H9 (cell line): Measurements from ENCODE around the gene KAZN. TPM values are rescaled to one million over a fixed set of nuclear protein-coding genes. Genes with fewer than 3 reads are reported as not detected.

Source experiments
- DNase-seq: peaks from one replicate; pipeline ENCODE4 v3.0.0-alpha.2; 2017
- H2AFZ ChIP-seq: one replicate; pipeline ENCODE4 v1.6.1; 2013; ENCODE audit warnings: mild to moderate bottlenecking, low read length, control low read depth, moderate library complexity
- H2AK5ac ChIP-seq: 2 replicates; pipeline ENCODE4 v1.6.1; 2013; ENCODE audit warnings: low read length, control low read depth, mixed read lengths; ENCODE audit not compliant: insufficient read length
- H2BK120ac ChIP-seq: one replicate; pipeline ENCODE4 v1.6.1; 2013; ENCODE audit warnings: low read depth, mild to moderate bottlenecking, low read length, control low read depth, inconsistent platforms; ENCODE audit not compliant: poor library complexity, severe bottlenecking
- H2BK12ac ChIP-seq: 2 replicates; pipeline ENCODE4 v1.6.1; 2013; ENCODE audit warnings: low read length, control low read depth, mixed read lengths, low read depth; ENCODE audit not compliant: insufficient read length
- H2BK15ac ChIP-seq: 2 replicates; pipeline ENCODE4 v1.6.1; 2013; ENCODE audit warnings: low read depth, low read length, control low read depth
- H2BK20ac ChIP-seq: one replicate; pipeline ENCODE4 v1.6.1; 2013; ENCODE audit warnings: low read depth, mild to moderate bottlenecking, low read length, control low read depth, inconsistent platforms; ENCODE audit not compliant: poor library complexity, severe bottlenecking
- H2BK5ac ChIP-seq: 2 replicates; pipeline ENCODE4 v1.6.1; 2013; ENCODE audit warnings: low read length, control low read depth, mixed read lengths; ENCODE audit not compliant: insufficient read length
- H3K14ac ChIP-seq: 2 replicates; pipeline ENCODE4 v1.6.1; 2013; ENCODE audit warnings: low read length, control low read depth; ENCODE audit not compliant: insufficient read depth
- H3K18ac ChIP-seq: 2 replicates; pipeline ENCODE4 v1.6.1; 2013; ENCODE audit warnings: low read depth, mild to moderate bottlenecking, mixed read lengths, low read length, control low read depth; ENCODE audit not compliant: insufficient read length
- H3K23ac ChIP-seq: 2 replicates; pipeline ENCODE4 v1.6.1; 2013; ENCODE audit warnings: low read length, control low read depth, mixed read lengths, low read depth; ENCODE audit not compliant: insufficient read length
- H3K23me2 ChIP-seq: 2 replicates; pipeline ENCODE4 v1.6.1; 2013; ENCODE audit warnings: low read depth, mild to moderate bottlenecking, mixed read lengths, low read length, control low read depth; ENCODE audit not compliant: insufficient read length, poor library complexity, severe bottlenecking
- H3K27ac ChIP-seq: 2 replicates; pipeline ENCODE4 v1.5.1; 2013; ENCODE audit warnings: low read length, control low read depth, mixed read lengths, low read depth; ENCODE audit not compliant: insufficient read length
- H3K27me3 ChIP-seq: 2 replicates; pipeline ENCODE4 v1.6.1; 2013; ENCODE audit warnings: low read length, control low read depth, inconsistent platforms; ENCODE audit not compliant: insufficient read depth
- H3K4ac ChIP-seq: 2 replicates; pipeline ENCODE4 v1.6.1; 2013; ENCODE audit warnings: low read depth, mild to moderate bottlenecking, control low read depth, inconsistent platforms, low read length, moderate library complexity
- H3K4me1 ChIP-seq: 2 replicates; pipeline ENCODE4 v1.6.1; 2013; ENCODE audit warnings: low read length, control low read depth, inconsistent platforms; ENCODE audit not compliant: insufficient read depth
- H3K4me2 ChIP-seq: 2 replicates; pipeline ENCODE4 v1.6.1; 2013; ENCODE audit warnings: low read length, control low read depth, mixed read lengths; ENCODE audit not compliant: insufficient read length, insufficient read depth
- H3K56ac ChIP-seq: 2 replicates; pipeline ENCODE4 v1.6.1; 2013; ENCODE audit warnings: low read depth, mild to moderate bottlenecking, mixed read lengths, low read length, control low read depth; ENCODE audit not compliant: insufficient read length
- H3K79me1 ChIP-seq: 2 replicates; pipeline ENCODE4 v1.6.1; 2013; ENCODE audit warnings: low read depth, mild to moderate bottlenecking, moderate library complexity, low read length, control low read depth, inconsistent platforms; ENCODE audit not compliant: insufficient read depth, poor library complexity, severe bottlenecking
- H3K79me2 ChIP-seq: 2 replicates; pipeline ENCODE4 v1.6.1; 2013; ENCODE audit warnings: low read length, control low read depth, inconsistent platforms; ENCODE audit not compliant: insufficient read depth
- H3K9ac ChIP-seq: 2 replicates; pipeline ENCODE4 v1.6.1; 2013; ENCODE audit warnings: low read length, control low read depth, mixed read lengths; ENCODE audit not compliant: insufficient read length; ENCODE audit errors: extremely low read depth
- H3K9me3 ChIP-seq: one replicate; pipeline ENCODE4 v1.6.1; 2013; ENCODE audit warnings: low read depth, low read length, inconsistent platforms; ENCODE audit not compliant: control insufficient read depth
- H3T11ph ChIP-seq: one replicate; pipeline ENCODE4 v1.6.1; 2013; ENCODE audit warnings: mild to moderate bottlenecking, low read length, control low read depth, inconsistent platforms
- H4K20me1 ChIP-seq: one replicate; pipeline ENCODE4 v1.6.1; 2013; ENCODE audit not compliant: control insufficient read depth, insufficient read length, insufficient read depth
- H4K5ac ChIP-seq: 2 replicates; pipeline ENCODE4 v1.6.1; 2013; ENCODE audit warnings: low read depth, mild to moderate bottlenecking, mixed read lengths, low read length, control low read depth; ENCODE audit not compliant: insufficient read length
- H4K8ac ChIP-seq: replicated peaks from 2 replicates; pipeline ENCODE4 v1.6.1; 2013; ENCODE audit warnings: low read length, control low read depth, mixed read lengths, low read depth; ENCODE audit not compliant: insufficient read length
- H4K91ac ChIP-seq: 2 replicates; pipeline ENCODE4 v1.6.1; 2013; ENCODE audit warnings: low read depth, mild to moderate bottlenecking, moderate library complexity, mixed read lengths, low read length, control low read depth; ENCODE audit not compliant: insufficient read length
- H3K27ac Mint-ChIP-seq, 3 experiments: 2 replicates in 2 of 3; 3 replicates in 1 of 3; pipeline ENCODE4 v1.8.0; 2020 to 2021; ENCODE audit warnings: mixed read lengths in 3 of 3, mild to moderate bottlenecking in 1 of 3, moderate library complexity in 1 of 3
- H3K27me3 Mint-ChIP-seq: 2 replicates; pipeline ENCODE4 v1.8.0; 2021; ENCODE audit warnings: low read depth, mild to moderate bottlenecking, moderate library complexity, mixed read lengths
- H3K36me3 Mint-ChIP-seq, 3 experiments: 2 replicates in 2 of 3; 3 replicates in 1 of 3; pipeline ENCODE4 v1.8.0; 2020 to 2021; ENCODE audit warnings: low read depth in 3 of 3, mixed read lengths in 3 of 3; ENCODE audit not compliant: insufficient read depth in 1 of 3
- H3K4me1 Mint-ChIP-seq, 2 experiments: 2 replicates each; pipeline ENCODE4 v1.8.0; 2020; ENCODE audit warnings: mixed read lengths in 2 of 2
- H3K4me3 Mint-ChIP-seq, 2 experiments: 2 replicates in 1 of 2; 3 replicates in 1 of 2; pipeline ENCODE4 v1.8.0; 2020 to 2021; ENCODE audit warnings: mild to moderate bottlenecking in 2 of 2, mixed read lengths in 2 of 2, moderate library complexity in 1 of 2
- H3K9me3 Mint-ChIP-seq, 2 experiments: 2 replicates in 1 of 2; 3 replicates in 1 of 2; pipeline ENCODE4 v1.8.0; 2020; ENCODE audit warnings: mild to moderate bottlenecking in 2 of 2, mixed read lengths in 2 of 2, moderate library complexity in 1 of 2
- WGBS: extraction: QIAGEN DNeasy Blood & Tissue Kit; methylation state at CpG from one replicate; pipeline ENCODE4 v1.1.7; 2013; ENCODE audit warnings: missing lambda C conversion rate, low lambda C conversion rate, mixed read lengths; ENCODE audit not compliant: insufficient read length; ENCODE audit errors: extremely low coverage; 5-methylcytosine and 5-hydroxymethylcytosine counted together
- total RNA-seq: library from RNA; stranded (reverse); gene quantifications from 2 replicates; pipeline ENCODE4 v1.2.1, GENCODE V29; 2021
- TF ChIP-seq, protein P1 (sequence below): fragments of 200-600 bp; sonication (generic); conservative IDR thresholded peaks from 3 replicates; pipeline ENCODE4 v1.8.0; 2021; ENCODE audit warnings: antibody characterized with exemption, mild to moderate bottlenecking

Gene KAZN
- total RNA-seq, 1 experiment from 2014 or later: 7.6 TPM

DNA sequence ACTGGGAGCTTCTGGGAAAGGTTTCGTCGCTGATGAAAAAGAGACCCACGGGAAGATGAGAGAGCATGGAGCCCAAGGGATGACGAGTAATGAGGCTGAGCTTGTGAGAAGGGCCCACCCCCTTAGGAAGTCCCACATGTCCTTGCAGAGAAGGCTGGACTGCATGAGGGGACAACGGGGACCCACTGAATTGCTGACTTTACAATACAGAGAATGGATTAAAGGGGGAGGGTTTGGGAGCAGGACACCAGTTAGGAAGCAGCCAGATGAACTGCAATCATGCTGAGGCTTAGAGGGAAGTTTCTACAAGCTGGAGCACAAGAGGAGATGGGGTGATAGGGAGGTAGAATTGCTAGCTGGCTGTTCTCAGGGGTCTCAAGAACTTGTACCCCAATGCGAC lies 549.5 kb downstream of the KAZN start:
- no peak overlapping the region; a peak in 1 of 7 replicates for H3K27ac Mint-ChIP-seq
- no peak for DNase-seq
- no peak overlapping the region for H3K27ac ChIP-seq
- H3K4ac ChIP-seq: no peak overlapping the region
- no peaks in the 10 kb centered on the region for H3K79me1 ChIP-seq
- no peak overlapping the region for H3K4me2 ChIP-seq
- no peak overlapping the region for H3T11ph ChIP-seq
- H2BK120ac ChIP-seq: no peak overlapping the region
- H2BK15ac ChIP-seq: no peak overlapping the region
- no peak overlapping the region for H3K56ac ChIP-seq
- H3K27me3 ChIP-seq: no peaks in the 10 kb centered on the region; the same call in 1 of the 2 replicates
- H2BK20ac ChIP-seq: no peak overlapping the region
- H3K79me2 ChIP-seq: no peaks in the 10 kb centered on the region
- H3K4me3 Mint-ChIP-seq: no peak overlapping the region
- H4K5ac ChIP-seq: no peak overlapping the region
- H4K91ac ChIP-seq: no peak overlapping the region
- no peak overlapping the region for H3K18ac ChIP-seq
- H2AFZ ChIP-seq: no peak overlapping the region
- no peaks in the 10 kb centered on the region for H3K9me3 ChIP-seq
- no peak overlapping the region for H3K9ac ChIP-seq
- TF ChIP-seq, protein P1, sequence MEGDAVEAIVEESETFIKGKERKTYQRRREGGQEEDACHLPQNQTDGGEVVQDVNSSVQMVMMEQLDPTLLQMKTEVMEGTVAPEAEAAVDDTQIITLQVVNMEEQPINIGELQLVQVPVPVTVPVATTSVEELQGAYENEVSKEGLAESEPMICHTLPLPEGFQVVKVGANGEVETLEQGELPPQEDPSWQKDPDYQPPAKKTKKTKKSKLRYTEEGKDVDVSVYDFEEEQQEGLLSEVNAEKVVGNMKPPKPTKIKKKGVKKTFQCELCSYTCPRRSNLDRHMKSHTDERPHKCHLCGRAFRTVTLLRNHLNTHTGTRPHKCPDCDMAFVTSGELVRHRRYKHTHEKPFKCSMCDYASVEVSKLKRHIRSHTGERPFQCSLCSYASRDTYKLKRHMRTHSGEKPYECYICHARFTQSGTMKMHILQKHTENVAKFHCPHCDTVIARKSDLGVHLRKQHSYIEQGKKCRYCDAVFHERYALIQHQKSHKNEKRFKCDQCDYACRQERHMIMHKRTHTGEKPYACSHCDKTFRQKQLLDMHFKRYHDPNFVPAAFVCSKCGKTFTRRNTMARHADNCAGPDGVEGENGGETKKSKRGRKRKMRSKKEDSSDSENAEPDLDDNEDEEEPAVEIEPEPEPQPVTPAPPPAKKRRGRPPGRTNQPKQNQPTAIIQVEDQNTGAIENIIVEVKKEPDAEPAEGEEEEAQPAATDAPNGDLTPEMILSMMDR: no peak
- H4K8ac ChIP-seq: no peak overlapping the region
- peaks cover 0 to 4% (median 3%) of the 10 kb centered on the region in 3 experiments; a peak in 2 of 7 replicates for H3K36me3 Mint-ChIP-seq
- peaks cover 11% of the 10 kb centered on the region for H3K23me2 ChIP-seq
- peaks cover 3 to 6% of the 10 kb centered on the region in 2 experiments for H3K4me1 Mint-ChIP-seq
- H3K27me3 Mint-ChIP-seq: peaks cover 67% of the 10 kb centered on the region
- H2AK5ac ChIP-seq: no peak overlapping the region
- no peaks in the 10 kb centered on the region for H3K4me1 ChIP-seq
- no peaks in the 10 kb centered on the region for H4K20me1 ChIP-seq
- peaks cover 0 to 5% of the 10 kb centered on the region in 2 experiments; a peak in 2 of 5 replicates for H3K9me3 Mint-ChIP-seq
- no peak overlapping the region for H2BK12ac ChIP-seq
- H3K23ac ChIP-seq: no peak overlapping the region
- H3K14ac ChIP-seq: no peak overlapping the region
- WGBS: no CpG with 5 or more reads among the region's 6 CpGs
- H2BK5ac ChIP-seq: no peak overlapping the region
